Measurements from ENCODE around the gene TAPBPL.
A peak's percentile ranks its signal among the peaks of the same experiment; 100 is the strongest.

Gene TAPBPL

DNA sequence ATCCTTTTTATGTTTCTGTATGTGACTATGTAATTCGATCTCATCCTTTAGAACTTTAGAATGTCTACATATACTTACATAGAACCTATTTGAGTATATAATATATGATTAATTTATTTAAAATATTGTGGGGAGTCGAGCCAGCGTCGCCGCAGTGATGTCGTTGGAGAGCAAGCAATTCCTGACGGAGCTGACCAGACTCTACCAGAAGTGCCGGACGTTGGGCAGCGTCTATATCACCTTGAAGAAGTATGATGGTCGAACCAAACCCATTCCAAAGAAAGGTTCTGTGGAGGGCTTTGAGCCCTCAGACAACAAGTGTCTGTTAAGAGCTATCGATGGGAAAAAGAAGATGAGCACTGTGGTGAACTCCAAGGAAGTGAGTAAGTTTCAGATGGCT lies 13.5 kb upstream of the TAPBPL start:
- DNase-seq, result no peak

DNA sequence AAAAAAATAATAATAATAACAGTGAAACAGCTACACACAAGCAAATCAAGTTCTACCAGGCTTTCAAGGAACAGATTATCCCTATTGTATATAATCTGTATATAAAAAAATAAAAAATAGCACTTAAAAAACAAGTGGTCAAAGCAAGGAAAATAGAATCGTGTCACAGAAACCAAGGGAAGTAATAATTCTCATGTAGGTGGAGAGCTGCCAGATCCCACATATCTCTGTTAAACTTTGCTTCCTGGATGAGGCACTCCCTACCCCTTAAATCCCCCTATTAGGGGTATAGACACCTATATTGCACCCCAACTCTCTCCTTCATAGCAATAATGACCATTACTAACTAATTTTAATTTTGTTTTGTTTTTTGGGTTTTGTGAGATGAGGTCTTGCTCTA lies 11.5 kb upstream of the TAPBPL start:
- DNase-seq, result no peak

DNA sequence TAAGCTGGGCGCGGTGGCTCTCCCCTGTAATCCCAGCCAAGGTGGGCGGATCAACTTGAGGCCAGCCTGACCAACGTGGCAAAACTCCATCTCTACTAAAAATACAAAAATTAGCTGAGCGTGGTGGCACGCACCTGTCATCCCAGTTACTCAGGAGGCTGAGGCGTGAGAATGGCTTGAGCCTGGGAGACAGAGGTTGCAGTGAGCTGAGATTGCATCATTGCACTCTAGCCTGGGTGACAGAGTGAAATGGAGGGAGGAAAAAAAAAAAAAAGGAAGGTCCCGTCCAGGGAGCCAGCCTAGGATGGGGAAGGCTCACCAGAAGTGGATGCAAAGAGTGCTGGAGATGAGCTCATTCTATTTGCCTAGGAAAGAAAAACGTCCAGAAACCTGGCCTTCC lies 9.0 kb upstream of the TAPBPL start:
- DNase-seq, result no peak

DNA sequence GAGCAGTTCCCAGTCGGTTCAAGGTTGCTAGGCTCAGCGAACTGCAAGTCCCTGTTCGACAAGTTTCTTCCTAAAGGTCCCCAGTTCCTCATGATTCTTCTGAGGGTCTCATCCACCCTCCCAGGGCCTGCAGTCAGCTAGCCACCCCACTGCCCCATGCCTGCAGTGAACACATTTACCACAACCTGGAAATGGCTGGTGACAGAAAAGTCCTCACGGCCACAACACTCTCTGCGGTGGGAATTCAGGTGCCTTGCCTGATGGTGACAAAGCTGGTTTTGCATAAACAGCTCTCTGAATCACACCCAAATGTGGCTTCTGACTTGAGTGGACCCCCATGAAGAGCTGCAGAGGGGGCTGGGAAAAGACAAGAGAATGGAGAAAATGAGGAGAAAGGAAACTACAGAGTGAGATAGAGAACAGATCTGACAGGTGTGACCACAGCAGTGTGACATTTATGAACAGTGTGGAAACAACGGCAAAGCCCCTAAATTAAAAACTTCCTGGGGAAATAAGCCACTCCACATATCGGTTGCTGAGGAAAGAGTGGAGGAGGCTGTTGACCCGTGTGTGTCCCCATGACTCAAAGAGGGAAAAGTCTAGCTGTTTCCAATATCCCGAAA lies 8.4 kb upstream of the TAPBPL start:
- no peak for DNase-seq

GRCh38 chr12:6444031-6444430 lies 7.8 kb upstream of the TAPBPL start:
- no peak for DNase-seq

- DNase-seq, result no peak
Observed at GRCh38 chr12:6444704-6445688, 6.8 kb upstream of the TAPBPL start, which contains the start of gene CD27. Gene CD27 (plus strand): TSS chr12:6444955. CDS start chr12:6445096, 141 bp downstream.

DNA sequence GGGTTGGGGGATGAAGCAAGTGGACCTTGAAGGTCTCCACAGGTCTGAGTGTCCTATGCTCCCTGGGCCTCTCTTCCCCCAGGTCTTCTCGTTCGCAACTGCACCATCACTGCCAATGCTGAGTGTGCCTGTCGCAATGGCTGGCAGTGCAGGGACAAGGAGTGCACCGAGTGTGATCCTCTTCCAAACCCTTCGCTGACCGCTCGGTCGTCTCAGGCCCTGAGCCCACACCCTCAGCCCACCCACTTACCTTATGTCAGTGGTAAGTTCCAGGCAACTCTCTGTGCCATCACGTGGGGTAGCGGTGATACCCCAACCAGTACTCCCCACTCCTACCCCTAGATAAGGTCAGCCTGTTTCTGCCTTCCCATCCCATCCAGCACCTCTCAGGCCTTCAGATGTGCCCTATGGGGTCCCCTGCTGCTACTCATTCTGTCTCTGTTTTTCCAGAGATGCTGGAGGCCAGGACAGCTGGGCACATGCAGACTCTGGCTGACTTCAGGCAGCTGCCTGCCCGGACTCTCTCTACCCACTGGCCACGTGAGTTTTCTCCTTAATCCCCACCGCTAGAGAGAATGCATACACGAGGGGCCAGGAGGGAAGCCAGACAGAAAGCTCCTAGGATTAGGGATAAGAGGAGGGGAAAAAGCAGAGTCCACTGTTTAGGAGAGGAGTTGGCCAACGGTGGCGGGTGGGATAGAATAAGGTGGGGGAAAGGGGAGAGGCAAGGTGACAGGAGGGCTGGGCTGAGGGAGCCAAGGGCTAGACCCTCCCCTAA lies 1.6 kb upstream of the TAPBPL start:
- no peak for DNase-seq

GRCh38 chr12:6450869-6451347 lies 934 bp upstream of the TAPBPL start:
- no peak for DNase-seq

DNA sequence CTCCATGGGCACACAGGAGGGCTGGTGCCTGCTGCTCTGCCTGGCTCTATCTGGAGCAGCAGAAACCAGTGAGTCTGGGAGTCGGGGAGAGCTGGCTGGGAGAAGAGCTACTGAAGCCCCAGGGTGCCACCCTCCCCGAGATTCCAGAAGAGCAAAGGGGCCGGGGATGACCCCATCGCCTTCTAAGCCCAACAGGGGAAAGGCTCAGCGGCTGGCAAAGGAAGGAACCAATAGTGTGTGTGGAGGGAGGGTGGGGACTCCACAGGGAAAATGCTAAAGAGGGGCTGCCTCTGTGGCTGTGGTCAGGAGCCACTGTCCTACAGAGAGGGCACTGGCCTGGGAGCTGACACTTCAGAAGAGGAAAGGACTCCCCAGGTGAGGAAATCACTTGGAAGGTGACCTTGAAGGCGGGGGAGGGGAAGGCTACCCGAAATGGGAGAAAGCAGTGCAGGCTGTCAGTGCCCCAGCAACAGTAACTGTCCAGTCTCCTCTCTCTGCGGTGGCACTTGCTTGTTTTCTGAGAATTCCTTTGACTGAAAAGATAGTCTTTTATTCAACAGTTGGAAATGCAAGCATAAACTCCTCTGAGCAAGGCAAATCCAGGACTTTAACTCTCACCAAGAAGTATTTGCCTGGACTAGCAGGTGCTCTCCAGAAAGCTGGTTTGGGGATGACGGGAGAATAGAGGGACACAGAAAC lies 552 bp downstream of the TAPBPL start:
- DNase-seq, result no peak

GRCh38 chr12:6452944-6453630 lies 1.2 kb downstream of the TAPBPL start:
- no peak for DNase-seq

- no peak for DNase-seq
Observed at GRCh38 chr12:6457220-6457945, 5.5 kb downstream of the TAPBPL start.

- no peak for DNase-seq
Observed at GRCh38 chr12:6458281-6459003, 6.6 kb downstream of the TAPBPL start.

DNA sequence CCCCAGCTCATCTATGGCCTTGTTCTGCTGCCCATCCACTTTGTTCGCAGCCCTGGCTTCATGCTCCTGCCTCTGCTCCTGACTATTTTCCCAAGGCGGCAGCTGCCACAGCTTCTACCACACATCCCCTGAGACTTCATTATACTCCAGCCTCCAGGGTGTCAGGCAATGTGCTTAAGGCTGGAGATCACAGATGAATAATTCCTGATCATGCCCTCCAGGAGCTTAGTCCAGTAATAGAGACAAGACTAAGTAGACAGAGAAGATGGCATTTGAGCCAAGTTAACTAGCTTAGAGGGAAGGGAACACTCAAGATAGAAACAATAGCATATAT lies 7.1 kb downstream of the TAPBPL start:
- no peak for DNase-seq

DNA sequence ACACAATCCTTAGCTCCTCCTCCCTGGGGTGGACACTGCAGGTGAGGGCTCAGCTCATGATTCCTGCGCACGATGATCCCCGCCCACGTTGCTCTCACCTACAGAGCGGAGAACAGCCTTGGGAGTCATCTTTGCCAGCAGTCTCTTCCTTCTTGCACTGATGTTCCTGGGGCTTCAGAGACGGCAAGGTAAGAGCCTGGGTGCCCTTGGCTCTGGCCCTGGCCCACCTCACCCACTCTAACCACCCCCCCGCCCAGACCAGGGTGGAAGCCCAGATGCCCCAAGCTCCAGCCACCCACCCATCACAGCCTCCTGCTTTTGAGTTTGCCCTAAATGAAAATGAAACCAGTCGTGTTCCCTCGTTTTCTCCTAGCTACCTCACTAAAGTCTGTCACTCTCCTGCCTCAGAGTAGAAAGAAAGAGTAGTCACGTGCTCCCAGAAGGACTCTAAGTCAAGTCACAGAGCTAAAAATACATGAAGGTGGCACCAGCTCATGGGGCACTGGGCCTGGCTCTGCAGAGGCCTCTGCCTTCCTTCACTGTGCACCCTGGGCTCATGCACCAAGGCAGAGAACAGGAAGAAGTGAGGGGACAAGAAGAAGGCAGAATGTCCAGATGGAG lies 9.0 kb downstream of the TAPBPL start:
- DNase-seq, result no peak

GRCh38 chr12:6461401-6462233 lies 9.8 kb downstream of the TAPBPL start:
- DNase-seq, result peak; percentile 91

DNA sequence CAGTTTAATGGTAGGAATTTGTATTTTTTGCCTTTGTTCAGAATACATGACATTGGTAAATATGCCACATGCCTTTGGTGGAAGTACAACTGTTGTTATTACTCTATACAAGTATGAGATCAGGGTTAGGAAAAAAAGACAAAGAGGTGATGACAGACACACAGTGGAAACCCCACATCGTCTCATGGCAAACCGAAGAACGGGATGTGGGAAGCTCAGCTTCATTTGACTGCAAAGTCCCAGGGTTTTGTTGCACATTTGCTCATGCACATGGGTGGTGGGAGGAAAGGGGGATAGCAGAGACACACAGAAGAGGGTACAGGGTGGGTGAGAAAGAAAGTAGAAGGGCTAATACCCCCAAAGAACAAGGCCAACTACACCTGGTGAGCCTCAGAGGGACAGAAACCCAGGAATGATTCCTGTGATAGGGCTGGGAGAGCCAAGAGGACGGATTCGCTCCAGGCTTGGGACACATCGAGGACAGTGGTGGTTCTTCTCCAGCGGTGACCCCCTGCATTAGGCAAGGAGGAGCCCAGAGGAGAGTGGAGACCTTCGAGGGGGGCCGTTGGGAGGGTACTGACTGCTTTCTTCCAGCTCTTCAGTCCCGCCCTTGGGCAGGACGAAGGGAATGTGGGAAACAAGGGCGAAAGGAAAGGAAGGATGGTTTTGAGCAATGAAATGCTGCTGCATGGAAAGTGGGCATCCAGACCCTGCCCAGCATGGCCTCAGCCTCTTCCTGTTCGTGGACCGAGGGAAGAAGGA lies 10.6 kb downstream of the TAPBPL start:
- no peak for DNase-seq

- DNase-seq, result no peak
Observed at GRCh38 chr12:6463216-6463615, 11.4 kb downstream of the TAPBPL start.

- no peak for DNase-seq
Observed at GRCh38 chr12:6463858-6464257, 12.0 kb downstream of the TAPBPL start.

Measured in CD4-positive, alpha-beta T cell treated with Interleukin-15 for 1 hour (primary cell).